ENCODE results near the gene KHNYN.
"Not testable (repeated sequence)": the region's sequence is repeated elsewhere in the genome, so short reads cannot be mapped to it uniquely, and the experiment has no call there.

KHNYN gene

GRCh38 chr14:24437020-24437735 lies 7.4 kb downstream of the KHNYN start:
- H3K4me3 ChIP-seq (ENCODE audit: low read depth, low read length) = no peak overlapping the region

GRCh38 chr14:24437736-24438067 lies 7.9 kb downstream of the KHNYN start:
- no peak overlapping the region for H3K4me3 ChIP-seq (ENCODE audit: low read depth, low read length)

GRCh38 chr14:24438223-24439097 lies 8.7 kb downstream of the KHNYN start:
- H3K4me3 ChIP-seq (ENCODE audit: low read depth, low read length) = no peak overlapping the region

- H3K4me3 ChIP-seq (ENCODE audit: low read depth, low read length) = no peak overlapping the region
Observed at GRCh38 chr14:24439257-24439656, 9.5 kb downstream of the KHNYN start.

GRCh38 chr14:24439830-24440605 lies 10.3 kb downstream of the KHNYN start:
- H3K4me3 ChIP-seq (ENCODE audit: low read depth, low read length) = no peak overlapping the region

- no peak overlapping the region for H3K4me3 ChIP-seq (ENCODE audit: low read depth, low read length)
Observed at GRCh38 chr14:24440606-24441399, 11.0 kb downstream of the KHNYN start.

- peak overlapping the region; percentile 89 for H3K4me3 ChIP-seq (ENCODE audit: low read depth, low read length)
Observed at GRCh38 chr14:24441485-24441884, 11.7 kb downstream of the KHNYN start.

- peak overlapping the region; percentile 89 for H3K4me3 ChIP-seq (ENCODE audit: low read depth, low read length)
Observed at GRCh38 chr14:24441904-24442239, 12.1 kb downstream of the KHNYN start.

GRCh38 chr14:24442240-24443052 lies 12.7 kb downstream of the KHNYN start, which contains the start of gene SDR39U1:
TSS of gene SDR39U1 (minus strand) at chr14:24442776. CDS start at chr14:24442769, 7 bp downstream.
- peak within 1 kb of the TSS; percentile 89 for H3K4me3 ChIP-seq (ENCODE audit: low read depth, low read length)

- peak overlapping the region; percentile 89 for H3K4me3 ChIP-seq (ENCODE audit: low read depth, low read length)
Observed at GRCh38 chr14:24443053-24443665, 13.4 kb downstream of the KHNYN start.

GRCh38 chr14:24450828-24451227 lies 21.1 kb downstream of the KHNYN start:
- H3K4me3 ChIP-seq (ENCODE audit: low read depth, low read length) = not testable (repeated sequence)

- H3K4me3 ChIP-seq (ENCODE audit: low read depth, low read length) = no peak overlapping the region
Observed at GRCh38 chr14:24456980-24457379, 27.2 kb downstream of the KHNYN start.

- no peak overlapping the region for H3K4me3 ChIP-seq (ENCODE audit: low read depth, low read length)
Observed at GRCh38 chr14:24458736-24459135, 29.0 kb downstream of the KHNYN start.

- no peak overlapping the region for H3K4me3 ChIP-seq (ENCODE audit: low read depth, low read length)
Observed at GRCh38 chr14:24459331-24459730, 29.6 kb downstream of the KHNYN start.

- no peak overlapping the region for H3K4me3 ChIP-seq (ENCODE audit: low read depth, low read length)
Observed at GRCh38 chr14:24461336-24461735, 31.6 kb downstream of the KHNYN start.

- no peak overlapping the region for H3K4me3 ChIP-seq (ENCODE audit: low read depth, low read length)
Observed at GRCh38 chr14:24463017-24463883, 33.5 kb downstream of the KHNYN start.

GRCh38 chr14:24463884-24464785 lies 34.4 kb downstream of the KHNYN start:
- H3K4me3 ChIP-seq (ENCODE audit: low read depth, low read length) = no peak overlapping the region
